A549 treated with ZK216348 at 1 μM for 4 hours (cell line): ENCODE results near the gene IL23R. TPM values are rescaled to one million over a fixed set of nuclear protein-coding genes. Genes with fewer than 3 reads are reported as not detected.

Experiments
- total RNA-seq: library from RNA; stranded (reverse); fragments of 200-300 nt; extraction: Qiagen RNA extraction; gene quantifications from 5 replicates; pipeline ENCODE4 v1.2.3, GENCODE V29; 2022; ENCODE audit warnings: low read depth

The IL23R gene, protein sequence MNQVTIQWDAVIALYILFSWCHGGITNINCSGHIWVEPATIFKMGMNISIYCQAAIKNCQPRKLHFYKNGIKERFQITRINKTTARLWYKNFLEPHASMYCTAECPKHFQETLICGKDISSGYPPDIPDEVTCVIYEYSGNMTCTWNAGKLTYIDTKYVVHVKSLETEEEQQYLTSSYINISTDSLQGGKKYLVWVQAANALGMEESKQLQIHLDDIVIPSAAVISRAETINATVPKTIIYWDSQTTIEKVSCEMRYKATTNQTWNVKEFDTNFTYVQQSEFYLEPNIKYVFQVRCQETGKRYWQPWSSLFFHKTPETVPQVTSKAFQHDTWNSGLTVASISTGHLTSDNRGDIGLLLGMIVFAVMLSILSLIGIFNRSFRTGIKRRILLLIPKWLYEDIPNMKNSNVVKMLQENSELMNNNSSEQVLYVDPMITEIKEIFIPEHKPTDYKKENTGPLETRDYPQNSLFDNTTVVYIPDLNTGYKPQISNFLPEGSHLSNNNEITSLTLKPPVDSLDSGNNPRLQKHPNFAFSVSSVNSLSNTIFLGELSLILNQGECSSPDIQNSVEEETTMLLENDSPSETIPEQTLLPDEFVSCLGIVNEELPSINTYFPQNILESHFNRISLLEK
- not detected in 5 replicates for total RNA-seq

DNA sequence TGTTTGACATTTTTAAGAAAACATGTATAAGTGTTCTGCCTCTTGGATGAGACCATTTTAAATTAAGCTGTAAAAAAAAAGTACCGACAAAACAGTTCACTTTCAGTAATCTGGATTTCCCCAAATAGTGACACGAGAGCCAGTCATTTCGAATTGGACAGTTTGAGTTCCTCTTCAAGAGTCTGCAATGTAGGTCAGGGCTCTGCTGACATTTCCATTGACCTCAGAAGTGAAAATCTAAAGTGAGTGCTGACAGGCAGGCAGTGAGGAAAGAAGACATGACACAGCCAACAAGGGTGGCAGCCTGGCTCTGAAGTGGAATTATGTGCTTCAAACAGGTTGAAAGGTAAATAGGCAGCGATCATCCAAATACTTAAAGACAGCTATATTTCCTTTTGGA is at the start of gene IL23R:
Gene IL23R, plus strand, starts transcription at position 259 of the 400 bp plus-strand sequence. CDS start 1,667 bp downstream, outside the sequence.

DNA sequence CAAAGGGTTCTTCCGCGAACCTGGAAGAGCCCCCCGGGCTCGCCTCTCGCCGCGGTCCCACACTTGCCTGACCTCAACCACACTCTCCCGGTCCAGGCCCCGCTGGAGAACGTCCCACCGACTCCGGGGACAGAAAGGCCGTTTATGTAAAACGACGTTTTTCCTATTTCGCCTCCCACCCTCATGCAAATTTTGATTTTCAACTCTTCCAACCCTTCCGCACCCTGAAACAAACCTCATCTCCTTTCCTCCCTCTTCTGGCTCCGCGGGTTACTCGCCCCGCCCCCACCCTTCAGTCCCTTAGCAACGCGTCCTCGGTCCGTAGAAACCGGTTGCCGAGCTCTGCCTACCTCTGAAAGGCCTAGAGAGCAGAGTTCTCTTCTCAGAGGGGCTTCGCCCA is 31.6 kb upstream of the IL23R start, which contains the start of gene C1orf141:
Gene C1orf141, minus strand, starts transcription at position 276 of the 400 bp plus-strand sequence. CDS start 7,730 bp downstream, outside the sequence.

DNA sequence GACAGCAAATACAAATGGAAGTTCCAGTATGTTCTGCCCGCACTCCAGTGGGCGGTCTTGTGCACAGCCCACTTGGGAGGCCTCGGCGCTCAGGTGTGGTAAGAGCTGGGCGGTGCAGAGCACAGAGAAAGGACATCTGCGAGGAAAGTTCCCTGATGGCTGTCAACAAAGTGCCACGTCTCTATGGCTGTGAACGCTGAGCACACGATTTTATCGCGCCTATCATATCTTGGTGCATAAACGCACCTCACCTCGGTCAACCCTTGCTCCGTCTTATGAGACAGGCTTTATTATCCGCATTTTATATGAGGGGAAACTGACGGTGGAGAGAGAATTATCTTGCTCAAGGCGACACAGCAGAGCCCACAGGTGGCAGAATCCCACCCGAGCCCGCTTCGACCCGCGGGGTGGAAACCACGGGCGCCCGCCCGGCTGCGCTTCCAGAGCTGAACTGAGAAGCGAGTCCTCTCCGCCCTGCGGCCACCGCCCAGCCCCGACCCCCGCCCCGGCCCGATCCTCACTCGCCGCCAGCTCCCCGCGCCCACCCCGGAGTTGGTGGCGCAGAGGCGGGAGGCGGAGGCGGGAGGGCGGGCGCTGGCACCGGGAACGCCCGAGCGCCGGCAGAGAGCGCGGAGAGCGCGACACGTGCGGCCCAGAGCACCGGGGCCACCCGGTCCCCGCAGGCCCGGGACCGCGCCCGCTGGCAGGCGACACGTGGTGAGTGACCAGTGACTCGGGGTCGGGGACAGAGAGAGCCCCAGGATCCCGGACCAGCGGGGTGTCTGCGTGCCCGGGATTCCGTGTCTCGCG is 141.2 kb downstream of the IL23R start, which contains the start of gene IL12RB2:
Gene IL12RB2, plus strand, starts transcription at position 623 of the 810 bp plus-strand sequence. CDS start 12,496 bp downstream, outside the sequence.

Other genes with a start within 250 kb of the IL23R start
- gene DNAI4, start 241.6 kb upstream of the IL23R start, total RNA-seq: 0.37 to 1.4 TPM (median 0.47 TPM) in 5 replicates
- 8.0 to 15.4 TPM (median 11.2 TPM) in 5 replicates for gene MIER1, start 241.5 kb upstream of the IL23R start, total RNA-seq
- 5.6 to 7.9 TPM (median 7.3 TPM) in 5 replicates for gene SLC35D1, start 112.3 kb upstream of the IL23R start, total RNA-seq
- gene C1orf141, start 31.5 kb upstream of the IL23R start, total RNA-seq: not detected in 5 replicates
- 0.04 TPM in 1 of 5 replicates, not detected in the others for gene IL12RB2, start 141.4 kb downstream of the IL23R start, total RNA-seq